SH-SY5Y (cell line): ENCODE results near the gene VSIG2.

Experiments
- GATA2 ChIP-seq: IDR thresholded peaks from 2 replicates; pipeline ENCODE4 v1.6.1; 2011; ENCODE audit warnings: mild to moderate bottlenecking, low read depth, low read length
- GATA3 ChIP-seq: IDR thresholded peaks from 2 replicates; pipeline ENCODE4 v1.6.1; 2011; ENCODE audit warnings: low read depth, mild to moderate bottlenecking, low read length, moderate library complexity

DNA sequence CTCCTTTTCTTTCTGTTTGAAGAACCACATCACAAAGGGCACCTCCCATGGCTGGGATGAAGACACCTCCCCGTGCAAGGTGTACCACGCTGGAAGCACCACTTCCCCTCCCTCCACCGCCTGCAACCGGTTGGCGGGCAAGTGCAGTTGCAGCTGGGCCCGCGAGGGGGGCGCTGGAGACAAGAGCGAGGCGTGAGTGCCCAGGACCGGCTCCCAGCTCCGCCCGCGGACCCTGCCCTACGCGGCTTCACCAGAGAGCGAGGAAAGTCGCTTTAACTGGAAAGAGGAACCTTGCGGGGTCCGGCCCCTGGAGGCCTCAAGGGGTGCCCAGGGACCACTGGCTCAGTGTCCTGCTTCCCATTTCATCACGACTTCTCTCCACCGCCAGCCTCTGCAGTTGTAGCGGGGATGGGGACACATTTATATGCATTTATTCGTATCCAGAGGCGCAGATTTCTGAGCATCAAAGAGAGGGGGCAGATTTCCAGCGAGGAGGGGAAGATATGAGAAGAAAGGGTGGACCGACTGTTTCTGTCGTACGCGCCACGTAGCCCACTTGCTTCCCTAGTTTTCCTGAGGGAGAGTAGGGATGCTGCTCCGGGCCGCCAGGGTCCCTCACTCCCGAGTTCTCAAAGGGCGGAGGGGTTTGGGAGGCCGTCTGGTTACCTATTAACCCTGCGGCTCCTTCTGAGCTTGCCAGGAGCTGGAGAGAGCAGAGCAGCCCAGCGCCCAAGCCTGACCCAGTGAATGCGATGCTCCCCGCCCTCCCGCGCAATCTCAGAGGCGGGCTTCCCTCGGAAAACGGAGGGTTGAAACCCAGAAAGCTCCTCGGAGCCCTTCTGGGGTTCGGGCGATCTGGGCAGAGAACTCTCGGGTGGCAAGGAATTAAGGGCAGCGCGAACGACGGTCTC, 6.6 kb upstream of the VSIG2 start:
- TF ChIP-seq GATA3 (no peak), GATA2 (no peak)
